SK-N-SH treated with all-trans-retinoic acid at 6 μM for 48 hours (cell line): ENCODE results near the gene SLC2A1.

Experiments
- ARNTL ChIP-seq: fragments of 450-650 bp; formaldehyde crosslinking; IDR thresholded peaks from 2 replicates; pipeline ENCODE4 v1.5.0; 2020; ENCODE audit warnings: low read depth, mild to moderate bottlenecking, moderate library complexity, borderline replicate concordance
- BACH2 ChIP-seq: fragments of 250-450 bp; sonication (Bioruptor Pico); IDR thresholded peaks from 2 replicates; pipeline ENCODE4 v1.9.0; 2021; ENCODE audit warnings: mild to moderate bottlenecking, borderline replicate concordance
- CREB5 ChIP-seq: fragments of 250-450 bp; sonication (Bioruptor Pico); IDR thresholded peaks from 2 replicates; pipeline ENCODE4 v1.5.1; 2020; ENCODE audit warnings: low read depth, mild to moderate bottlenecking, moderate library complexity
- CSRNP3 ChIP-seq: fragments of 250-450 bp; sonication (Bioruptor Pico); IDR thresholded peaks from 2 replicates; pipeline ENCODE4 v1.5.1; 2021; ENCODE audit warnings: mild to moderate bottlenecking, moderate library complexity
- OSR1 ChIP-seq: fragments of 250-450 bp; sonication (Bioruptor Pico); IDR thresholded peaks from 2 replicates; pipeline ENCODE4 v1.8.0; 2022; ENCODE audit warnings: moderate library complexity, mild to moderate bottlenecking, inconsistent platforms
- PATZ1 ChIP-seq: fragments of 250-450 bp; sonication (Bioruptor Pico); IDR thresholded peaks from 2 replicates; pipeline ENCODE4 v1.8.0; 2020; ENCODE audit warnings: mild to moderate bottlenecking, moderate library complexity, borderline replicate concordance
- PPARA ChIP-seq: fragments of 250-450 bp; sonication (Bioruptor Pico); IDR thresholded peaks from 2 replicates; pipeline ENCODE4 v1.5.0; 2020; ENCODE audit warnings: mild to moderate bottlenecking, borderline replicate concordance
- TOX ChIP-seq: fragments of 250-450 bp; sonication (Bioruptor Pico); IDR thresholded peaks from 2 replicates; pipeline ENCODE4 v1.8.0; 2021; ENCODE audit warnings: mild to moderate bottlenecking, moderate library complexity, borderline replicate concordance
- ZC3H10 ChIP-seq: fragments of 250-450 bp; sonication (Bioruptor Pico); IDR thresholded peaks from 2 replicates; pipeline ENCODE4 v1.5.1; 2021; ENCODE audit warnings: mild to moderate bottlenecking, moderate library complexity
- ZFP30 ChIP-seq: fragments of 450-650 bp; formaldehyde crosslinking; IDR thresholded peaks from 2 replicates; pipeline ENCODE4 v1.5.0; 2022; ENCODE audit warnings: mild to moderate bottlenecking, moderate library complexity
- ZNF565 ChIP-seq: fragments of 450-650 bp; formaldehyde crosslinking; conservative IDR thresholded peaks from 2 replicates; pipeline ENCODE4 v1.5.0; 2020; ENCODE audit warnings: low read depth, mild to moderate bottlenecking, moderate library complexity
- ZNF70 ChIP-seq: fragments of 450-650 bp; formaldehyde crosslinking; IDR thresholded peaks from 2 replicates; pipeline ENCODE4 v1.5.0; 2020; ENCODE audit warnings: mild to moderate bottlenecking, moderate library complexity

DNA sequence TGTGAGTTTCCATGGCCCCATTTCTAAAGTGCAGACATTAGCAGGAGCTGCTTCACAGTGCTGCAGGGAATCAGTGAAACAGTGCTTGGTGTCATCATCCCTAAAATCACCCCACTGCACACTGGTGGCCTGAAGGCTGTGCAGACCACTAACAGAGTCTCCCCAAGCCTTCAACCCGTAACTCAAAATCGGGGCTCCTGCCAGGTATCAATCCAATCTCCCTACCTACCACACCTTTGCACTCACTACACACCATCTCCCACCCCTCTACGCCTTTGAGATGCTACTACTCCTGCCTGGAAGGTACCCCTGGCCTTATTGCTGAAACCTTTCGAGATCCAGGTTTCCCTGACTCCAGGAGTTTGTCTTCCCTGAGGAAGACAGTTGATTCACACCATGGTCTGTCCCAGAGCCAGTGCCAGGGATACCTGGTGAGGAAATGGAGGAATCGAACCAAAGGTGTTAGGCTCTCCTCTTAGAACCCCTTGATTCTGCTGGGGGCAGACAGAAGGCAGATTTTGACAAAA, 25.5 kb downstream of the SLC2A1 start:
- TF ChIP-seq PPARA (CRISPR knock-in tag) (no peak), TOX (CRISPR knock-in tag) (no peak), ZNF565 (CRISPR knock-in tag) (no peak), CREB5 (no peak), PATZ1 (CRISPR knock-in tag) (no peak), ZNF70 (CRISPR knock-in tag) (no peak), BACH2 (CRISPR knock-in tag) (no peak), OSR1 (CRISPR knock-in tag) (no peak), ARNTL (no peak), ZC3H10 (CRISPR knock-in tag) (no peak), ZFP30 (CRISPR knock-in tag) (no peak), CSRNP3 (no peak)
